Esophagus squamous epithelium (tissue), 5 donors: ENCODE data around the gene GMDS. TPM values are rescaled to one million over a fixed set of nuclear protein-coding genes. Genes with fewer than 3 reads are reported as not detected.

Source experiments
- DNase-seq: peaks from one replicate; lab custom pipeline; 2025; lab: John Stamatoyannopoulos, UW
- H3K27ac ChIP-seq, 4 donors: fragments of 200-600 bp; sonication (generic); one replicate each; pipeline ENCODE4 v1.5.1; 2016 to 2019; ENCODE audit warnings: mild to moderate bottlenecking in 1 of 4
- H3K27me3 ChIP-seq, 4 donors: fragments of 200-600 bp; sonication (generic); 1 replicate in 3 of 4; 2 replicates in 1 of 4; pipeline versions ENCODE4 v1.5.1 to v1.6.0; 2017 to 2021; ENCODE audit warnings: antibody characterized with exemption in 1 of 4
- H3K36me3 ChIP-seq, 3 donors: fragments of 200-600 bp; sonication (generic); one replicate each; pipeline ENCODE4 v1.5.1; 2016 to 2019
- H3K4me1 ChIP-seq, 3 donors: fragments of 200-600 bp; sonication (generic); one replicate each; pipeline ENCODE4 v1.5.1; 2017 to 2019
- H3K4me3 ChIP-seq, 4 donors: fragments of 200-600 bp; sonication (generic); 1 replicate in 3 of 4; 2 replicates in 1 of 4; pipeline ENCODE4 v1.5.1; 2016 to 2019; ENCODE audit warnings: mild to moderate bottlenecking in 2 of 4, moderate library complexity in 1 of 4
- H3K9me3 ChIP-seq, 3 donors: fragments of 200-600 bp; sonication (generic); one replicate each; pipeline ENCODE4 v1.5.1; 2016 to 2019
- POLR2A ChIP-seq, 4 donors: fragments of 450-650 bp; IDR thresholded peaks; one replicate each; pipeline ENCODE4 v1.6.1; 2017; ENCODE audit warnings: antibody characterized with exemption in 4 of 4, mild to moderate bottlenecking in 4 of 4, moderate library complexity in 3 of 4
- WGBS, 2 donors: methylation state at CpG; one replicate each; pipeline ENCODE4 v1.1.5; 2018; 5-methylcytosine and 5-hydroxymethylcytosine counted together
- intact Hi-C: fragments of 100-400 bp; cut with DNase I; formaldehyde crosslinking; loops from one replicate; pipeline ENCODE4 v1.15.0; 2022
- total RNA-seq, 4 donors: library from RNA; depleted of rRNA; stranded (reverse); fragments of >200 nt; gene quantifications; one replicate each; pipeline ENCODE4 v1.1.0, GENCODE V29; 2016
- TF ChIP-seq, protein P1 (sequence below), 6 experiments: fragments of 450-650 bp in 4 of 6; fragments of 200-600 bp in 2 of 6; sonication (generic) in 2 of 6; IDR thresholded peaks; one replicate each; pipeline ENCODE4 v1.5.1; 2016 to 2019; ENCODE audit warnings: antibody characterized with exemption in 6 of 6, mild to moderate bottlenecking in 4 of 6, moderate library complexity in 4 of 6
- donor health status: DM: yes; HTN: yes; CAD: no.

Gene GMDS
- total RNA-seq, 4 donors from 2014 or later: 17.9 to 58.7 (median 36.7) TPM

- WGBS, 2 donors: 94 to 96% methylated on average over 2 of the region's 2 CpGs
Measured at GRCh38 chr6:2094642-2095041, 150.8 kb downstream of the GMDS start.

GRCh38 chr6:2086326-2086965 is 159.0 kb downstream of the GMDS start:
- Histone ChIP-seq H3K4me1 (no peaks in the 10 kb centered on the region), H3K4me3 (no peak overlapping the region), H3K27ac (no peak overlapping the region), H3K9me3 (no peaks in the 10 kb centered on the region), H3K27me3 (no peaks in the 10 kb centered on the region), H3K36me3 (no peaks in the 10 kb centered on the region)
- WGBS, 2 donors: 86 to 92% methylated on average over 7 of the region's 7 CpGs
- DNase-seq: no peak
- TF ChIP-seq, protein P1, sequence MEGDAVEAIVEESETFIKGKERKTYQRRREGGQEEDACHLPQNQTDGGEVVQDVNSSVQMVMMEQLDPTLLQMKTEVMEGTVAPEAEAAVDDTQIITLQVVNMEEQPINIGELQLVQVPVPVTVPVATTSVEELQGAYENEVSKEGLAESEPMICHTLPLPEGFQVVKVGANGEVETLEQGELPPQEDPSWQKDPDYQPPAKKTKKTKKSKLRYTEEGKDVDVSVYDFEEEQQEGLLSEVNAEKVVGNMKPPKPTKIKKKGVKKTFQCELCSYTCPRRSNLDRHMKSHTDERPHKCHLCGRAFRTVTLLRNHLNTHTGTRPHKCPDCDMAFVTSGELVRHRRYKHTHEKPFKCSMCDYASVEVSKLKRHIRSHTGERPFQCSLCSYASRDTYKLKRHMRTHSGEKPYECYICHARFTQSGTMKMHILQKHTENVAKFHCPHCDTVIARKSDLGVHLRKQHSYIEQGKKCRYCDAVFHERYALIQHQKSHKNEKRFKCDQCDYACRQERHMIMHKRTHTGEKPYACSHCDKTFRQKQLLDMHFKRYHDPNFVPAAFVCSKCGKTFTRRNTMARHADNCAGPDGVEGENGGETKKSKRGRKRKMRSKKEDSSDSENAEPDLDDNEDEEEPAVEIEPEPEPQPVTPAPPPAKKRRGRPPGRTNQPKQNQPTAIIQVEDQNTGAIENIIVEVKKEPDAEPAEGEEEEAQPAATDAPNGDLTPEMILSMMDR (IDR thresholded peaks at IDR 0.05): no peak
- no peak for TF ChIP-seq POLR2A (IDR thresholded peaks at IDR 0.05)
- intact Hi-C loops: no loop called here

More at GRCh38 chr6:2094642-2095041, 150.8 kb downstream of the GMDS start:
- Histone ChIP-seq H3K27me3 (no peaks in the 10 kb centered on the region), H3K4me3 (no peak overlapping the region), H3K27ac (no peak overlapping the region), H3K9me3 (no peaks in the 10 kb centered on the region), H3K4me1 (no peaks in the 10 kb centered on the region), H3K36me3 (no peaks in the 10 kb centered on the region)
- no peak for DNase-seq
- intact Hi-C loops: no loop called here
- TF ChIP-seq, protein P1 (IDR thresholded peaks at IDR 0.05): no peak
- no peak for TF ChIP-seq POLR2A (IDR thresholded peaks at IDR 0.05)

DNA sequence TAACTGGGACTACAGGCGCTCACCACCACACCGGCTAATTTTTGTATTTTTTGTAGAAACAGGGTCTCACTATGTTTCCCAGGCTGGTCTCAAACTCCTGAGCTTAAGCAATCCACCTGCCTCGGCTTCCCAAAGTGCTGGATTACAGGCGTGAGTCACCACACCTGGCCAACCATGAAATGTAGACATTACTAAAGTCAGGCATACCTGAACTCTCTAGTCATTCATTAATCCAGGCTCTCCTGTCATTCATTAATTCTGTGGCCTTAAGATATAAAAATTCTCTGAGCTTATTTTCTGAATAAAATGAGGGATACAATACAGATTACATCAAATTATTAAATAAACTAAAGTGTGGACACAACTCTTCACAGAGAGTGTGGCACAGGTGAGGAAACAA is 159.7 kb downstream of the GMDS start:
- Histone ChIP-seq H3K36me3 (no peaks in the 10 kb centered on the region), H3K4me3 (no peak overlapping the region), H3K4me1 (no peaks in the 10 kb centered on the region), H3K27ac (no peak overlapping the region), H3K9me3 (no peaks in the 10 kb centered on the region), H3K27me3 (no peaks in the 10 kb centered on the region)
- TF ChIP-seq POLR2A (IDR thresholded peaks at IDR 0.05): no peak
- TF ChIP-seq, protein P1 (IDR thresholded peaks at IDR 0.05): no peak
- WGBS, 2 donors: 83 to 91% methylated on average over 4 of the region's 4 CpGs
- DNase-seq: no peak
- intact Hi-C loops: no loop called here

DNA sequence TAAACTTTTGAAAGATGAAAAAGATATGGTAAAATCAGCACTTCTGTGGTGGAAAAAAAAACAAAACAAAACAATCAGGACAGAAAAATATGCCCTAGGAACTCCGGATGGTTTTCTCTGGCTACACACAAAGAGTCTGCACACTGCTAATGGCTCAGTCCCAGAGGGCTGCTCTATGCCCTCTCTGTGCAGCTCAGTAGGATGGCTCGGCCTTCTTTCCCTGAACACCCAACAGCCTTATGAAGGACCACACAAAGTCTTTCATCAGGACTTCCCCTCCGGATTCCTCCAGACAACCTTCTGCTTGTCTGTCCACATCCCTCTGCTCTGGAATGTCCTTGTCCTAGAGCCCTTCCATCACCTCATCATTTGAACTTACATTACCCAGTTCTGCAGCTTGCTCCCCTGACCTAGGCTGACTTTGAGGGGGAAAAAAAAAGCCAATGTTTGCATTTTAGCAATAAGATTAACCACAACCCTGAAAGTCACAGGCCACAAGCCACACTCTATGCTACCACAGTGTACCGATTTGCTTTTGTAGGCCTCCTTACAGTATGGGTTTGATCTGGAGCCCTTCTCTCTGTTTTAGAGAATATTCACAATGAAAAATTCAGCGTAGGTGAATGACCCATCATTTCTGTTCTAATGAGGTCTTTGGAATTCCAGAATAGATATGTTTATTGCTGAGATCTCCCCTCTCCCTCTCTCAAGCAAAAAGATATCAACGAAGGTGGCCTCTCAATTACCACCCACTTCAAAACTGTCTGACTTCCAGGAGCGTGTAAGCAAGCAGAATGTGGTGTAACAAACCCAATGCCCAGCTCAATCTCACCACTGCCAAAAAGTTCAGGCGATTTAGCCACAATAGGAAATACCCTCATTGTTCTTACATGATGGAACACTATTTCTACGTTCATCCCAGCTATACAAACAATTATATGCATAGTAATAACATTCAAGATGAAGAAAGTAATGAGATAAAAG is 164.0 kb downstream of the GMDS start:
- intact Hi-C loops: no loop called here
- no peak overlapping the region for H3K4me3 ChIP-seq
- TF ChIP-seq, protein P1 (IDR thresholded peaks at IDR 0.05): no peak
- no peak for TF ChIP-seq POLR2A (IDR thresholded peaks at IDR 0.05)
- 82 to 86% methylated on average over 9 of the region's 9 CpGs for WGBS, 2 donors
- no peaks in the 10 kb centered on the region for H3K27me3 ChIP-seq
- DNase-seq: no peak
- no peaks in the 10 kb centered on the region for H3K36me3 ChIP-seq
- no peak overlapping the region for H3K27ac ChIP-seq
- H3K9me3 ChIP-seq: no peaks in the 10 kb centered on the region
- no peaks in the 10 kb centered on the region for H3K4me1 ChIP-seq

- H3K36me3 ChIP-seq: no peaks in the 10 kb centered on the region
- H3K27me3 ChIP-seq: no peaks in the 10 kb centered on the region
- 71 to 90% methylated on average over 1 of the region's 1 CpG for WGBS, 2 donors
- H3K4me1 ChIP-seq: no peaks in the 10 kb centered on the region
- DNase-seq: no peak
- intact Hi-C loops: no loop called here
- H3K9me3 ChIP-seq: no peaks in the 10 kb centered on the region
- H3K4me3 ChIP-seq: no peak overlapping the region
- TF ChIP-seq, protein P1 (IDR thresholded peaks at IDR 0.05): no peak
- no peak for TF ChIP-seq POLR2A (IDR thresholded peaks at IDR 0.05)
- H3K27ac ChIP-seq: no peak overlapping the region
Measured at GRCh38 chr6:2078888-2079287, 166.5 kb downstream of the GMDS start.
